Heart right ventricle (tissue), 16 donors: ENCODE results near the gene MIPEP. TPM values are rescaled to one million over a fixed set of nuclear protein-coding genes. Genes with fewer than 3 reads are reported as not detected.

ENCODE experiments used
- ATAC-seq, 8 donors: fragments of 200-7000 bp; cut with Tn5 transposase; one replicate each; pipeline ENCODE4 v1.9.1; 2020; ENCODE audit warnings: mild to moderate bottlenecking in 8 of 8, moderate library complexity in 8 of 8, moderate number of reproducible peaks in 1 of 8
- DNase-seq, 2 donors: peaks; one replicate each; pipeline ENCODE4 v3.0.0-alpha.2; 2020
- H3K27ac ChIP-seq, 10 donors: fragments of 200-600 bp; sonication (generic) in 2 of 10; one replicate each; pipeline versions ENCODE4 v1.5.0 to v1.8.0; 2020 to 2022; ENCODE audit warnings: mild to moderate bottlenecking in 3 of 10
- H3K27me3 ChIP-seq, 7 donors: fragments of 200-600 bp; one replicate each; pipeline ENCODE4 v1.8.0; 2021 to 2022; ENCODE audit warnings: mild to moderate bottlenecking in 2 of 7
- H3K36me3 ChIP-seq, 9 donors: fragments of 200-600 bp; sonication (generic) in 1 of 9; one replicate each; pipeline versions ENCODE4 v1.5.0 to v1.8.0; 2020 to 2022; ENCODE audit warnings: mild to moderate bottlenecking in 2 of 9
- H3K4me1 ChIP-seq, 9 donors: fragments of 200-600 bp; sonication (generic) in 1 of 9; one replicate each; pipeline versions ENCODE4 v1.5.0 to v1.8.0; 2020 to 2022; ENCODE audit warnings: mild to moderate bottlenecking in 4 of 9
- H3K4me3 ChIP-seq, 10 donors: fragments of 200-600 bp; sonication (generic) in 2 of 10; one replicate each; pipeline versions ENCODE4 v1.5.0 to v1.8.0; 2020 to 2022; ENCODE audit warnings: mild to moderate bottlenecking in 7 of 10, moderate library complexity in 2 of 10
- H3K9me3 ChIP-seq, 11 donors: fragments of 200-600 bp in 10 of 11; sonication (generic) in 2 of 11; one replicate each; pipeline versions ENCODE4 v1.5.0 to v1.8.0; 2013 to 2022; ENCODE audit warnings: mild to moderate bottlenecking in 2 of 11, control low read depth in 1 of 11, moderate library complexity in 1 of 11
- WGBS, 2 donors: extraction: QIAGEN DNeasy Blood & Tissue Kit; methylation state at CpG; one replicate each; pipeline ENCODE4 v1.1.7; 2013; ENCODE audit warnings: inconsistent platforms in 1 of 2; 5-methylcytosine and 5-hydroxymethylcytosine counted together
- intact Hi-C, 10 donors: fragments of 100-400 bp; cut with DNase I; formaldehyde crosslinking; loops; one replicate each; pipeline versions ENCODE4 v1.11.1 to v1.14.2; 2022
- polyA plus RNA-seq, 2 donors: library from polyadenylated mRNA; stranded (reverse); fragments of 200-250 nt; gene quantifications; one replicate each; pipeline ENCODE4 v1.2.3, GENCODE V29; 2013
- total RNA-seq, 10 donors: library from RNA; stranded (reverse); fragmentation: NEBNext Ultra II Directional in 3 of 10; extraction: Animal tissue kit (Norgen Biotek cat#: 25700) in 3 of 10; gene quantifications; one replicate each; pipeline versions ENCODE4 v1.2.1 to v1.2.4, GENCODE V29; 2021 to 2023
- TF ChIP-seq, protein P1 (sequence below), 9 donors: fragments of 200-600 bp; sonication (generic) in 2 of 9; IDR thresholded peaks; one replicate each; pipeline versions ENCODE4 v1.5.0 to v1.8.0; 2021 to 2022; ENCODE audit warnings: antibody characterized with exemption in 9 of 9, mild to moderate bottlenecking in 5 of 9, moderate library complexity in 1 of 9
- donor health status: Arrhythmogenic right ventricular cardiomyopathy.
- donor health status: ischemic (EF 13 %, LVEDD 7.1; RV severe dilation, severe dysfunction).
- donor health status: healthy with polysubstance abuse.
- donor health status: DM: no; HTN: yes; CAD: no.
- donor health status: DM: no; HTN: no; CAD: no.
- donor health status: ischemic (EF 25% LVEDD 6.9; RV normal size, moderate dysfunction).
- donor health status: ischemic (EF 25% LVEDD 5.7; RV mildly dilated, moderate dysfunction).
- donor health status: healthy.
- donor health status: DM: yes; HTN: yes; CAD: no.
- donor health status: Ischemic cardiomyopathy.
- donor health status: ischemic (EF 35%, LVEDD 5.7; RV mildly dilated, moderate dysfunction).
- donor health status: nonischemic (EF 11% LVEDD 7.7; RV severe dilation, severe dysfunction).
- donor health status: DM: yes; HTN: yes; CAD: no.
- donor health status: PGD.
- donor health status: ischemic (EF 29% LVEDD 5.4; RV normal size, mild dysfunction).
- donor health status: nonischemic (EF 23%, LVEDD 6.1; RV moderate dilation, normal function).

Gene MIPEP
- total and polyA plus RNA-seq, 12 donors = 23.4 to 83.4 (median 44.1) TPM

DNA sequence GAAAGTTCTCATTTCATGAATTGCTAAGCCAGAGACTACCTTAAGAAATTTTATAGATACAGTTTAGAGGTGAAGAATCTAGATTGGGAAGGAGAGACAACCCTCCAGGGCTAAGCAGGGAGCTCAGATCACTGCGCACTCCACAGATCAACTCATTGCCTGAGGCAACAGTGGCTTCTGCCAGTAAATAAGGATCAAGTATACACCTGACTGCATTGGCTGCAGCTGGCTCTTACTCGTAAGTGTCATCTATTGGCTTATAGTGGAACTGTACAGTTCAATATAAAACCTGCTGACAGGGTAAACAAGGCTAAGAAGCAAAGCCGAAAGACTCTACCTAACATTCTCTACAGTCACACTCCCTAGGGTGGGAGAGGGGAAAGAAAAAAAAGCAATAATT is 26.1 kb upstream of the MIPEP start:
- Histone ChIP-seq H3K4me1 (no peaks in the 10 kb centered on the region), H3K27me3 (peaks cover 0 to 35% (median 16%) of the 10 kb centered on the region in 7 donors), H3K4me3 (no peak overlapping the region), H3K27ac (no peak overlapping the region), H3K9me3 (no peaks in the 10 kb centered on the region), H3K36me3 (no peaks in the 10 kb centered on the region)
- WGBS, 2 donors = 96 to 97% methylated on average over 3 of the region's 3 CpGs
- no peak for ATAC-seq
- no peak for DNase-seq
- TF ChIP-seq, protein P1, sequence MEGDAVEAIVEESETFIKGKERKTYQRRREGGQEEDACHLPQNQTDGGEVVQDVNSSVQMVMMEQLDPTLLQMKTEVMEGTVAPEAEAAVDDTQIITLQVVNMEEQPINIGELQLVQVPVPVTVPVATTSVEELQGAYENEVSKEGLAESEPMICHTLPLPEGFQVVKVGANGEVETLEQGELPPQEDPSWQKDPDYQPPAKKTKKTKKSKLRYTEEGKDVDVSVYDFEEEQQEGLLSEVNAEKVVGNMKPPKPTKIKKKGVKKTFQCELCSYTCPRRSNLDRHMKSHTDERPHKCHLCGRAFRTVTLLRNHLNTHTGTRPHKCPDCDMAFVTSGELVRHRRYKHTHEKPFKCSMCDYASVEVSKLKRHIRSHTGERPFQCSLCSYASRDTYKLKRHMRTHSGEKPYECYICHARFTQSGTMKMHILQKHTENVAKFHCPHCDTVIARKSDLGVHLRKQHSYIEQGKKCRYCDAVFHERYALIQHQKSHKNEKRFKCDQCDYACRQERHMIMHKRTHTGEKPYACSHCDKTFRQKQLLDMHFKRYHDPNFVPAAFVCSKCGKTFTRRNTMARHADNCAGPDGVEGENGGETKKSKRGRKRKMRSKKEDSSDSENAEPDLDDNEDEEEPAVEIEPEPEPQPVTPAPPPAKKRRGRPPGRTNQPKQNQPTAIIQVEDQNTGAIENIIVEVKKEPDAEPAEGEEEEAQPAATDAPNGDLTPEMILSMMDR (IDR thresholded peaks at IDR 0.05) = no peak
- intact Hi-C loops = loop anchor here in 2 of 10 donors (5.0 to 10.0 kb wide), 2 partner anchors 307 to 309 kb away; no protein-coding TSS in a partner anchor

DNA sequence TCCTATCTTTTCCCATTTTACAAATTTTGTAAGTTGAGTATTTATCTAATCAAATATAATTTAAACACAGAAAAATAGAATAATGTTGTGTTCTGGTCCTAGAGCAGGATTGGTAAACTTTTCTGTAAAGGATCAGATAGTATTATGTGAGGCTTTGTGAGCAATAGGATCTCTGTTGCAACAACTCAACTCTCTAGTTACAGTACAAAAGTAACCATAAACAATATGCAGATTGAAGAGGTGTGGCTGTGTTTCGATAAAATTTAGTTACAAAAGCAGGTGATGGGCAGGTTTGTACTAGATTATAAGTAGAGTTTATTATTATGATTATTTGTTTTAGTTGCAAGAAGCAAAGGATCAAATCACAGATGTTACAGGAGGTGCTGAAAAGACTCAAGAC is 23.3 kb upstream of the MIPEP start:
- intact Hi-C loops = loop anchor here in 1 of 10 donors (10.0 kb wide), 1 partner anchor 312 kb away; no protein-coding TSS in a partner anchor
- 80 to 89% methylated on average over 1 of the region's 1 CpG for WGBS, 2 donors
- H3K9me3 ChIP-seq = no peaks in the 10 kb centered on the region
- peaks cover 0 to 31% (median 14%) of the 10 kb centered on the region in 7 donors for H3K27me3 ChIP-seq
- DNase-seq (no peak), ATAC-seq (no peak)
- H3K4me3 ChIP-seq = no peak overlapping the region
- H3K36me3 ChIP-seq = no peaks in the 10 kb centered on the region
- H3K4me1 ChIP-seq = no peaks in the 10 kb centered on the region
- TF ChIP-seq, protein P1 (IDR thresholded peaks at IDR 0.05) = no peak
- H3K27ac ChIP-seq = no peak overlapping the region

DNA sequence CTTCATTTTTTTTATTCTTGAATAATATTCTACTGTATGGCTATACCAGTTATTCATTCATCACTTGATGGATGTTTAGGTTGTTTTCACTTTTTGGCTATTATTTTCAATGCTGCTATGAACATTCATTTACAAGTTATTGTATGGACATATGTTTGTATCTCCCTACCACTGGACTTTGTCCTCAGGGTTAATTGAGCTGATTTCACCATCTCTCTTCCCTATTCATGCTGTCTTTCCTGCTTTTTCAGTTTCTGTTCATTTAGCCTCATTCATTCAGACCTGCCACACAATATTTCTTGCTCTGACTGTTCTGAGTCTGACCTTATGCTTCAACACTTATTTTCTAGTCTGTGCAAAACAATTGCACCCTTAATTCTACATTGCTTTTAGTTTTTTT is 20.4 kb upstream of the MIPEP start:
- no peaks in the 10 kb centered on the region for H3K9me3 ChIP-seq
- no peak for ATAC-seq
- no peak for DNase-seq
- H3K27me3 ChIP-seq = peaks cover 0 to 6% (median 4%) of the 10 kb centered on the region in 7 donors
- H3K36me3 ChIP-seq = no peaks in the 10 kb centered on the region
- H3K27ac ChIP-seq = no peak overlapping the region
- intact Hi-C loops = loop anchor here in 1 of 10 donors (10.0 kb wide), 1 partner anchor 315 kb away; no protein-coding TSS in a partner anchor
- TF ChIP-seq, protein P1 (IDR thresholded peaks at IDR 0.05) = no peak
- H3K4me3 ChIP-seq = no peak overlapping the region
- no peaks in the 10 kb centered on the region for H3K4me1 ChIP-seq

DNA sequence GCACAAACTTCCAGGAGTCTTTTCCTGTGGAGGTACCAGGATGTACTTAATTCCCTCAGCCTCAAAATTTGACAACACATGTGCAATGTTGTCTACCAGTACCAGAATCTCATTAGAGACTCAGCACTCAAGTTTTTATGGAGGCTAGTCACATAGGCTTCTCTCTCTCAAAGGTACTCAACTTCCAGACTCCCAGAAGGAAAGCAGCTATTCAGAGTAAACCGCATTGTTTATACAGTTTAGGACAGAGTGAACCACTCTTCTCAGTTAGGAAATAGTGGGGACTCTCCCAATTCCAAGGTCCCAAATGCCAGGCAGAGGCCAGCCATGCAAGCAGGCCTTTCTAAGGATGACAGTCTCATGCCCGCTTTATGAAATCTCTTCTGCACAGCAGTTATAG is 16.6 kb upstream of the MIPEP start:
- TF ChIP-seq, protein P1 (IDR thresholded peaks at IDR 0.05) = no peak
- H3K4me1 ChIP-seq = peaks cover 6 to 18% (median 11%) of the 10 kb centered on the region in 9 donors
- WGBS, 2 donors = 92 to 99% methylated on average over 2 of the region's 2 CpGs
- no peaks in the 10 kb centered on the region for H3K36me3 ChIP-seq
- DNase-seq = no peak
- H3K27me3 ChIP-seq = peaks cover 9 to 43% (median 25%) of the 10 kb centered on the region in 7 donors
- H3K27ac ChIP-seq = no peak overlapping the region
- intact Hi-C loops = no loop called here
- H3K9me3 ChIP-seq = no peaks in the 10 kb centered on the region
- no peak overlapping the region for H3K4me3 ChIP-seq
- ATAC-seq = no peak
